SIG-M5 (cell line): ENCODE measurements around the gene SLC39A5.
A peak's percentile ranks its signal among the peaks of the same experiment; 100 is the strongest.
"Not testable (repeated sequence)": the region's sequence is repeated elsewhere in the genome, so short reads cannot be mapped to it uniquely, and the experiment has no call there.

Experiments
- DNase-seq: peaks from one replicate; lab custom pipeline; 2025; lab: John Stamatoyannopoulos, UW

Gene SLC39A5, protein sequence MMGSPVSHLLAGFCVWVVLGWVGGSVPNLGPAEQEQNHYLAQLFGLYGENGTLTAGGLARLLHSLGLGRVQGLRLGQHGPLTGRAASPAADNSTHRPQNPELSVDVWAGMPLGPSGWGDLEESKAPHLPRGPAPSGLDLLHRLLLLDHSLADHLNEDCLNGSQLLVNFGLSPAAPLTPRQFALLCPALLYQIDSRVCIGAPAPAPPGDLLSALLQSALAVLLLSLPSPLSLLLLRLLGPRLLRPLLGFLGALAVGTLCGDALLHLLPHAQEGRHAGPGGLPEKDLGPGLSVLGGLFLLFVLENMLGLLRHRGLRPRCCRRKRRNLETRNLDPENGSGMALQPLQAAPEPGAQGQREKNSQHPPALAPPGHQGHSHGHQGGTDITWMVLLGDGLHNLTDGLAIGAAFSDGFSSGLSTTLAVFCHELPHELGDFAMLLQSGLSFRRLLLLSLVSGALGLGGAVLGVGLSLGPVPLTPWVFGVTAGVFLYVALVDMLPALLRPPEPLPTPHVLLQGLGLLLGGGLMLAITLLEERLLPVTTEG

GRCh38 chr12:56229916-56230431, at the start of gene SLC39A5:
TSS of gene SLC39A5 (plus strand) at chr12:56230051. CDS start at chr12:56231275, 1,224 bp downstream.
- DNase-seq: no peak

- no peak for DNase-seq
These were observed 42.9 kb upstream of the SLC39A5 start for GRCh38 chr12:56186957-56187356.

DNA sequence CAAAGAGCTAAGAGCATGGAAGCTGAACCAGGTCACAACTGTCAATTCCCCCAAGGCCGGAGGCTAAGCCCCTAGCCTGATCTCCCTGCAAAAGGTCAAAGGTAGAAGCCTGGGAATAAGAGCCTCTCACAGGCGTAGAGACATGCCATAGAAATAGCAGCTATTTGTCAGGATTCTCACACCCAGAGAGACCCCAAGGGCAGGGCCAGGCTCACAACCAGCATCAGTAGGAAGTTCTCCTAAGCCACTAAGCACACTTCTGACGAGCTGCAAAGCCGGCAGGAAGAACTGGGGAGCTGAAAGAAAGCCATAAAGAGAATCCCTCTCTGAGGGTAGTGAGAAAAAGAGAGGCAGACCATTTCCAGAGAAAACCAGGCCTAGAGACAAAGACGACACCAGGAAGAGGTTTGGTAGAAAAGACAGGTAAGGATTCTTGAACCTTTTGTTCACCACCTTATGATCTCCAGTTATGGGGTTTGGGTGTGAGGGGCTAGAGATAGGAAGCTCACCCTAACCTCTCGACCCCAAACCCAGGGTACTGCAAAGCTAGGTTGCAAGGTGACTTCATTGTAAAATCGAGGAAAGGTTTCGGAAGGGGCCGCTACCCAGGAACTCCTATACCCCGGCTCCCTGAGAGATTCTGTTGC, 41.6 kb upstream of the SLC39A5 start:
- no peak for DNase-seq

GRCh38 chr12:56188778-56189098, 41.1 kb upstream of the SLC39A5 start:
- DNase-seq: no peak

GRCh38 chr12:56189099-56189917, 40.5 kb upstream of the SLC39A5 start, which contains the start of gene SMARCC2:
TSS of gene SMARCC2 (minus strand) at chr12:56189483. CDS start at chr12:56189461, 22 bp downstream.
- peak; percentile 36 for DNase-seq

DNA sequence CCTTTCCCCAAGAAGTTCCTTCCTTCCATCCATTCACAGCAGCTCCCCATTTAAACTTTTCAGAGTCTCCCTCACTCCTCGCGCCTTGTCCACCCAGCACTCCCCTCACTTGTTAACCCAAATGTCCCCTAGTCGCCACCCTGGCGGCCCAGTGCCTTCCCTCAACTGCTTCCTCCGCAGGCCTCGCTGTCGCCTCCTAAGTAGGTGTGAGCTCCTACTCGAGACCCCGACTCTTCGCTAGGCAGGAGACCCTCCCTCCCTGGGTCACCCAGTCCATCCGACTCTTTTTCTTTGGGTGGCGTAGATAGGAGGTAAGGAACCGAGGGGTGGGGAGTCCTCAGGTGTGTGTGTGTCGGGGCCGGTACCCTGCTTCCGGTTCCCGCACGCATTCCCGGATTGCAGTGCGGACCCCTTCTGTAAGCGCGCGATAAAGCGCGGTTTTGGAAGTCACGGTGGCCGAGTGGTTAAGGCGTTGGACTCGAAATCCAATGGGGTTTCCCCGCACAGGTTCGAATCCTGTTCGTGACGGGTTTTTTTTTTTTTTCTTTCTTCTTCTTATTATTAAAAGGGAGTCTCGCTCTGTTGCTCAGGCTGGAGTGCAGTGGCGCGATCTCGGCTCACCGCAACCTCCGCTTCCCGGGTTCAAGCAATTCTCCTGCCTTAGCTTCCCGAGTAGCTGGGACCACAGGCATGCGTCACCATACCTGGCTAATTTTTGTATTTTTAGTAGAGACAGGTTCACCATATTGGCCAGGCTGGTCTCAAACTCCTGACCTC, 39.7 kb upstream of the SLC39A5 start:
- no peak for DNase-seq

DNA sequence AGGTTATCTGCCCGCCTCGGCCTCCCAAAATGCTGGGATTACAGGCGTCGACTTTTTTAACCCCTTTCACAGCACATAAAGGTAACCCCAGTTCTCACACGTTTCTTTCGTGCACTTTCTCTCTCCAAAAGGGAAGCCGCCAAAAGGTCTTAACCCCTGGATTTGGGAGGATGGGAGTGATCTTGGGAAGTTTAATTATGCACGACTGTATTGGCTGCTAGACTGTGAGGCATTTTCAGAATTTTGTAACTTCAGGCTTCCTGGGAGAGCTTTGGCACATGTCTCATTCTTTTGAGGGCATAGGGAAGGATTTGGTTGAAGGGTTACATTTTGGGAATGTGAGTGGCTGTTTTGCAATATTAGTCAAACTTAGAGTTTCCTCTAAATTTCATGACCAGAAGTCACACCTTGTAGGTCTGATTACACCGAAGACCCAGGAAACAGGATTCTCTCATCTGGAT, 39.1 kb upstream of the SLC39A5 start:
- no peak for DNase-seq

DNA sequence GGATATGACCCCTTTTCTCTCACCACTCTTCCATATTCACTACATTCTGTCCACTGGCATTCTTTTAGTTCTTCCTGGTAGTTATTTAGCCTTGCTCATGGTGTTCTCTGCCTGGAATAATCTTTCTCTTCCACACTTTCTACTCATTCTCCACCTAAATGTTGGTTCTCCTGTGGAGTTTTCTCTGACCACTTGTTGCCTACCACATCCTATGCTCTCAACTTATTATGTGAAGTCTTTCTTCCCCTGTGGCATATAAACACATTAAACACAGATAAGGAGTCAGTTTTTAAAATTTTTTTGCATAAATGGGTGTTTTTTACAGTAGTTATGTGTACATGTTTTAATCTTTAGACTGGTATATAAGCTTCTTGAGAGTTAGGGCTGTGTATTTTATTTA, 37.3 kb upstream of the SLC39A5 start:
- no peak for DNase-seq

DNA sequence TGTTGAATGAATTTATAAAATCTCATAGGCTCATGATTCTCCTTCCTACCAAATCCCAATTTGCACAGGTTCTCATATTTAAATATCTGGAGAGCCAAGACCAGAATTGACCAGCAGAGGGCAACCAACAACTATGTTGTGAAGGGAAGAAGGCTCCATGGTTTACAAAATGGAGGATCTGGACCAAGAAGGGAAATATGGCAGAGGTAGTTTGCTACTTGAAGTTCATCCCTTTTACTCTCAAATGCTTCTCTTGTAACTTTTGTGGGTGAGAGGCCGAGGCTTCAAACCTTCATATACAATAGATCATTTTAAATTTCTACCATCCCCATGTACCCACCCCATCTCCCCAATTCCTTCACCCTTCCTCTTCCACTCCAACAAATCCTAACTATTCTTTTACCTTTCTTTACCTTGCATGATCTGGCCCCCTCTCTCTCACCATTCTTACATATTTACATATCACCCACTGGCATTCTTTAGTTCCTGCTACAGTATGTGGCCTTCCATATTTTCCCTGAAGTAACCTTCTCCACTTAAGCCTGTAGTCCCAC, 36.7 kb upstream of the SLC39A5 start:
- peak; percentile 55 for DNase-seq

GRCh38 chr12:56196818-56197550, 32.9 kb upstream of the SLC39A5 start:
- not testable (repeated sequence) for DNase-seq

DNA sequence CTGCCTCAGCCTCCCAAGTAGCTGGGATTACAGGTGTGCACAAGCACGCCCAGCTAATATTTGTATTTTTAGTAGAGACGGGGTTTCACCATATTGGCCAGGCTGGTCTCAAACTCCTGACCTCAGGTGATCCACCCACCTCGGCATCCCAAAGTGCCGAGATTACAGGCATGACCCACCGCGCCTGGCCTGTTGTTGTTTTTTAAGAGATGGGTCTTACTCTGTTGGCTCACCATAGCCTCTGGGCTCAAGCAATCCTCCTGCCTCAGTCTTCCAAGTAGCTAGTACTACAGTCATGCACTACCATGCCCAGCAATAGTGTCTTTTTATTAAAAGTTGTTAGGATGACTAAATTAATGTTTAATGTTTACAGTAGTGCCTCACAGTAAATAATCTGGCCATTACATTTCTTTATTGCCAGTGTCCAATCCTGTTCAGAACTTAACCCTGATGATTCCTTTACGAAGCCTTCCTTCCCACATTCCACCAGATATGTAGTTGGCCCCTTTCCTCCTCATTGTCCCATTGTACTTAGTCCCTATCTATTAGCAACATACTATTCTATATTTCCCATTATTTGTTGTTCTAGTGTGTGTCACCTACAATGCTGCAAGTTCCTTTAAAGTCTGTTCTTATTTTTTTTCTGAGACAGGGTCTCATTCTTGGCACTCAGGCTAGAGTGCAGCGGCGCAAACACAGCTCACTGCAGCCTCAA, 31.8 kb upstream of the SLC39A5 start:
- no peak for DNase-seq

GRCh38 chr12:56198836-56199235, 31.0 kb upstream of the SLC39A5 start:
- DNase-seq: no peak

DNA sequence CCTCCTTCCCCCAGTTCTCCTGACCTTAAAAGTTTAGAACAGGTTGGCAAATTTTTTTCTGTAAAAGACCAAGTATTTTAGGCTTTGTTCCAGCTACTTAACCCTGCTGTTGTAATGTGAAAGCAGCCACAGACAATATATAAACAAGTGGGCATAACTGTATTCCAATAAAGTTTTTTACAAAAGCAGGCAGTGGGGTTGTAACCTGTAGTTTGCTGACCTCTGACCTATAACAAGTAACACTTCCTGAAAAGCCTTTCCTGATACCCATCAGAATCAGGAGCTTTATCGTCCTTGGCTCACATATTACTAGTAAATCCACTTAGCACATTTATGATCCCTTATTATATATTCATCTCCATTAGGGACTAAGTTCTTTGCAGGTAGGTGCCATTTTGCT, 27.5 kb upstream of the SLC39A5 start:
- DNase-seq: no peak

DNA sequence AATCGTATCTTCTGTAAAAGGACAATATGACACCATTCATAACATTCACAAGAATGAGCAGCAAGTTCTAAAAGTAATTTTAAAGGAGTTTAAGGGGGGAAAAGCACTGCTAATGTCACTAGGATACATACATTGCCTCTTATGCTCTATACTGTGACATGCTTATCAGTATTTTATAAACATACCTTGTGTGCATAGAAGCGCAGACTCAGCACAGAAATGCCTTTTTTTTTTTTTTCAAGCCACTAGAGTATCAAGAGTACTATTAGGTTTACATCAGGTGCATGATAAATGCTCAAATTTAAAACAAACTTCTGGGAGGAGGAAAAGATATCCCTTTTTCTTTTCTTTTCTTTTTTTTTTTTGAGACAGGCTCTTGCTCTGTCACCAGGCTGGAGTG, 27.0 kb upstream of the SLC39A5 start:
- DNase-seq: no peak

- no peak for DNase-seq
These were observed 25.6 kb upstream of the SLC39A5 start for GRCh38 chr12:56204275-56204674.

- DNase-seq: no peak
These were observed 24.4 kb upstream of the SLC39A5 start for GRCh38 chr12:56205445-56205844.

- DNase-seq: no peak
These were observed 23.2 kb upstream of the SLC39A5 start for GRCh38 chr12:56206452-56207166.

DNA sequence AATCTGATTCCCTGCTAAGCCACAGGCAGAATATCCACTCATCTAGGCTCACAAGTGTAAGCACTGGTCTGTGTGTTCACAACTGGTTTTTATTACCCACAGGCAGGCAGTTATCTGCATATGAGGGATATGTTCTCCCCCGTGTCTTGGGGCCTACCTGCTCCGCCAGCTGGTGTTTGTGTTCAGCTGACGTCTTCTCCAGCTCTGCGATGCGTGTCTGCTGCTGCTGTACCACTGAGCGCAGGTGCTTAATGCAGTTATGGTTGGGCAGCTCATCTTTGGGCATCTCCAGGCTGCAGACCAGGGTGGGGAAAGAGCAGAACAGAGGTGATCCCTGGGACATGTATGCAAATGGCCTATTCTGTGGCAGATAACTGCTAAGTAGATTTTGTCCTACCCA, 21.8 kb upstream of the SLC39A5 start:
- DNase-seq: no peak

- DNase-seq: no peak
These were observed 17.5 kb upstream of the SLC39A5 start for GRCh38 chr12:56212361-56212760.
